Measurements from ENCODE around the gene GLCE.
"Not testable (repeated sequence)": the region's sequence is repeated elsewhere in the genome, so short reads cannot be mapped to it uniquely, and the experiment has no call there.

GLCE gene

GRCh38 chr15:69134791-69135190 lies 25.6 kb upstream of the GLCE start:
- FAIRE-seq = no peak
- DNase-seq (ENCODE audit: insufficient read length, low spot score) = no peak

GRCh38 chr15:69135499-69135898 lies 24.9 kb upstream of the GLCE start:
- no peak for FAIRE-seq
- DNase-seq (ENCODE audit: insufficient read length, low spot score) = no peak

GRCh38 chr15:69138963-69139362 lies 21.5 kb upstream of the GLCE start:
- FAIRE-seq (no peak), DNase-seq (ENCODE audit: insufficient read length, low spot score) (no peak)

- FAIRE-seq (no peak), DNase-seq (ENCODE audit: insufficient read length, low spot score) (no peak)
These were observed 20.1 kb upstream of the GLCE start for GRCh38 chr15:69140306-69140705.

GRCh38 chr15:69141286-69141701 lies 19.1 kb upstream of the GLCE start:
- FAIRE-seq = no peak
- DNase-seq (ENCODE audit: insufficient read length, low spot score) = no peak

GRCh38 chr15:69141833-69142232 lies 18.6 kb upstream of the GLCE start:
- FAIRE-seq (no peak), DNase-seq (ENCODE audit: insufficient read length, low spot score) (no peak)

GRCh38 chr15:69143756-69144436 lies 16.5 kb upstream of the GLCE start:
- FAIRE-seq (no peak), DNase-seq (ENCODE audit: insufficient read length, low spot score) (no peak)

GRCh38 chr15:69144530-69144929 lies 15.9 kb upstream of the GLCE start:
- FAIRE-seq (no peak), DNase-seq (ENCODE audit: insufficient read length, low spot score) (no peak)

GRCh38 chr15:69145149-69145693 lies 15.2 kb upstream of the GLCE start:
- no peak for FAIRE-seq

GRCh38 chr15:69145694-69146492 lies 14.5 kb upstream of the GLCE start:
- DNase-seq (ENCODE audit: insufficient read length, low spot score) = no peak

More at GRCh38 chr15:69145149-69145693, 15.2 kb upstream of the GLCE start:
- DNase-seq (ENCODE audit: insufficient read length, low spot score) = no peak

GRCh38 chr15:69146724-69147435 lies 13.6 kb upstream of the GLCE start:
- DNase-seq (ENCODE audit: insufficient read length, low spot score) (no peak), FAIRE-seq (no peak)

More at GRCh38 chr15:69145694-69146492, 14.5 kb upstream of the GLCE start:
- no peak for FAIRE-seq

- DNase-seq (ENCODE audit: insufficient read length, low spot score) = no peak
- FAIRE-seq = no peak
These were observed 12.0 kb upstream of the GLCE start for GRCh38 chr15:69148465-69148864.

GRCh38 chr15:69149163-69149562 lies 11.3 kb upstream of the GLCE start:
- FAIRE-seq (no peak), DNase-seq (ENCODE audit: insufficient read length, low spot score) (no peak)

- DNase-seq (ENCODE audit: insufficient read length, low spot score) (no peak), FAIRE-seq (no peak)
These were observed 10.6 kb upstream of the GLCE start for GRCh38 chr15:69149803-69150202.

- DNase-seq (ENCODE audit: insufficient read length, low spot score) (no peak), FAIRE-seq (no peak)
These were observed 10.1 kb upstream of the GLCE start for GRCh38 chr15:69150336-69150735.

- DNase-seq (ENCODE audit: insufficient read length, low spot score) (no peak), FAIRE-seq (no peak)
These were observed 9.6 kb upstream of the GLCE start for GRCh38 chr15:69150841-69151240.

GRCh38 chr15:69153046-69153445 lies 7.4 kb upstream of the GLCE start:
- no peak for DNase-seq (ENCODE audit: insufficient read length, low spot score)
- no peak for FAIRE-seq

- not testable (repeated sequence) for DNase-seq (ENCODE audit: insufficient read length, low spot score); FAIRE-seq
These were observed 6.8 kb upstream of the GLCE start for GRCh38 chr15:69153587-69153986.

- FAIRE-seq = no peak
- no peak for DNase-seq (ENCODE audit: insufficient read length, low spot score)
These were observed 6.4 kb upstream of the GLCE start for GRCh38 chr15:69154078-69154477.

GRCh38 chr15:69154684-69155083 lies 5.8 kb upstream of the GLCE start:
- FAIRE-seq (no peak), DNase-seq (ENCODE audit: insufficient read length, low spot score) (no peak)

- DNase-seq (ENCODE audit: insufficient read length, low spot score) (no peak), FAIRE-seq (no peak)
These were observed 3.6 kb upstream of the GLCE start for GRCh38 chr15:69156736-69157381.
